NCI-H510A (cell line): Measurements from ENCODE around the gene TMEM108.

Source experiments
- DNase-seq: peaks from one replicate; lab custom pipeline; 2025; lab: John Stamatoyannopoulos, UW

TMEM108 gene

DNA sequence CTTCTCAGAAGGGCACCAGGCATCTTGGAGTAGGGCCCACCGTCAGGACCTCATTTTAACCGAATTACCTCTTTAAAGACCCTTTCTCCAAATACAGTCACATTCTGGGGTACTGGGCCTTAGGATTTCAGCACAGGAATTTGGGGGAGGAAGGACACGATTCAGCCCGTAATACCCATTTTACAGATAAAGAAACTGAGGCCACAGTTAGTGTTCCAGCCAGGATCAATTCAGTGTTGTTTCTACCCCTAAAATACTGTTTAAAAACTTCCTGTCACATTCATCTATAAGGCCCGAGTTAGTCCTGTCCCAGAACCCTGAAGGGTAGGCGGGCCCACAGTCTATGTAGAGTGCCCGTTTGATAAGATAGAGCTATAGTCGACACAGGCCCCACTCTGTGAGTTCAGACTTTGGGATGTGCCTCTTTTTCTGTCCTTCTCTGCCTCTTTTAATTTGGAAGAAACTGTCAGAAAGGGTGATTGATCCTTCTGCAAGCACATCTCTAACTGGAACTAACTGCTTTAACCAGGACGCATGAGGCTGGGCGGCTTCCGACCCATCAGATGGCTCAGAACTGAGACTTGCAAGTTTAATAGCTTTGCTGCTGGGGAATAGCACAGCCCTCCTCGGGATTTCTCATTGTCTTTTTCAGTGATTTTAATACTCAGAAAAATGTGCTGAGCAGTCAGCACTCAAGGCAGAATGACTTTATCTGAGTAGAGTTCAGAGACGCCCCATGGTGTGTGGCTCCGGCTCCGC is 381.1 kb downstream of the TMEM108 start:
- DNase-seq, result no peak

DNA sequence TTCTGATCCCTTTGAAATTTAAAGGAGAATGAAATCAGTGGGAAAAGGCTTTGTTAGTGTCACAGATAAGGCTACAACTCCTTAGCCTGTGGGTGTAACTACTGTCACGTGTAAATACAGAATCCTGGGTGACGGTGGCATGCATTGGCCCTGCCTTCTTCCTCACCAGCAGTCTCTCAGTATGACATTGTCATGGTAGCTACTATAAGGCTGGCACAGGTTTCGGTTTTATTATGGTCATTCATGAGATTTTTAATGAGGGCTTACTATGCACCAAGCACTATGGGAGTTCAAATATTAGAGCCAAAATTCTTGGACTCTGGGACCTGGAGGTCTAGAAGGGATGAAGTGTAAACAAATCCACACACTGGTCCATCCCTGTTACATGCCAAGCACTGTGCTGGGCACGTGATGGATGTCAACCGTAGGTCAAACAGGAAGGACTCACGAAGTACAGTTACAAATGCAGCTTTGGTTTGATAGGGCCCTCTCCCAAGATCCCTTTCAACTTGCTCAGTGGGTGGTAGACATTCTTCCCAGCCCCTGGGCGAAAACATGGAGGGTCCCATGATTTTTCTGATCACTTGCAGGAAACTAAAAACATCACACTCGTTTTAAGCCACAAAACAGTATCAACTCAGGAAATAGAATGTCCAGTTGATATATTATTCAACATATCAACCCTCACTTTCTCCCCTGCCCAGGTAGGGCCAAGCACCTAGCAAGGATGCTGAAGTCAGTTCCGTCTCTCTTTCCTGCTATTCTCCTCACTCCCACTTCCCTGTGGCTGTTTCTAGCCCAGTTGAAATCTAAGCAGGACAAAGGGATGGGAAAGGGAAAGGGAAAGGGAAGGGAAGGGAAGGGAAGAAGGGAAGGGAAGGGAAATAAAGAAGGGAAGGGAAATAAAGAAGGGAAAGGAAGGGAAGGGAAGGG is 387.0 kb downstream of the TMEM108 start:
- no peak for DNase-seq

- DNase-seq, result no peak
Observed at GRCh38 chr3:133425898-133426297, 387.7 kb downstream of the TMEM108 start.

DNA sequence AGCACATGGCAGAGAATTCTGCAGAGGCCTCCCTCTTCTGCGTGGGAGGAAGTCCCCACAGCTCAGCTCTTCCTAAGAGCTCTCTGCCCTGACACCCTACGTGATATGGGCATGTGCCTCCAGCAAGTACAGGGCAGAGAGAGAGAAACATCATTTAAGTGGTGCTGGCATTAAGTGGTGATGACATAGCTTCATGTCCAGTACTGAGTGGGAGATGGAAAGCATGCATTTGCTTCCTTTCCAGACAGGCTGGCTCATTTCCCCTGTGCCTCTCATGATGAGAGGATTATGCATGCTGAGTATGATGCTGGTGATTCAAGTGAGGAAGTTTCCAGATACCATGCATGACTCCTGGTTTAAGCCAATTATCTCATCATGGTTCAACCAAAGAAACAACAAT is 388.5 kb downstream of the TMEM108 start:
- DNase-seq, result no peak

GRCh38 chr3:133428552-133428951 is 390.4 kb downstream of the TMEM108 start:
- no peak for DNase-seq

DNA sequence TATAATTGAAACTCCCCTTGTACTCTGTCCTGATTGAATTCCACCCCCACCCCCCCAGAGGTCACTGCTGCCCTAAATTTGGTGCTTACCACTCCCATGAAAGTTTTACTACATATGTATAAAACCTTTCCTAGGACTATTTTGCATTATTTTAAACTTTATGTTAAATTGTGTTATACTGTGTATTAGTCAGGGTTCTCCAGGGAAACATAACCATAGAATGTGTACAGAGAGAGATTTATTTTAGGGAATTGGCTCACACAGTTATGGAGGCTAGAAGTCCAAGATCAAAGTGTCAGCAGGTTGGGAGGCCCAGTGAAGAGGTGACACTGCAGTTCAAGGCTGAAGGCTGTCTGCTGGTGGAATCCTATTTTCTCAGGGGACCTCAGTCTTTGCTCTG is 390.9 kb downstream of the TMEM108 start:
- no peak for DNase-seq

DNA sequence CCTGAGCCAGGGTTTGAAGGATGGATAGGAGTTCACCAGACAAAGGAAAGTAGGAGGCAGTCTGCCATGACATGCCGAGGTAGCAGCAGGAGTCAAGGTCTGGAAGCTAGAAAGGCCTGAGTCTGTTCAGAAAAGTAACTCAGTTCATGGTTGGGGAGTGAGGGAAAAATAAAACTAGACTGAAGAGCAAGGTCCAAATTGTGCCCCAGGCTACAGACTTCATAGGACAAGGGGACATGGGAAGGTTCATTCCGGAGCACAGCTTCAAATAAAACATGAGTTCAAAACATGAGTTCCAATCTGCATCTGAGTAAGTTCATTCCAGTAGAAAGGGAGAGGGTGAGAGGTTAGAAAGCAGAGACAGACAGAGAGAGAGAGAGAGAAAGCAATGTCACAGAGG is 401.4 kb downstream of the TMEM108 start:
- DNase-seq, result no peak

DNA sequence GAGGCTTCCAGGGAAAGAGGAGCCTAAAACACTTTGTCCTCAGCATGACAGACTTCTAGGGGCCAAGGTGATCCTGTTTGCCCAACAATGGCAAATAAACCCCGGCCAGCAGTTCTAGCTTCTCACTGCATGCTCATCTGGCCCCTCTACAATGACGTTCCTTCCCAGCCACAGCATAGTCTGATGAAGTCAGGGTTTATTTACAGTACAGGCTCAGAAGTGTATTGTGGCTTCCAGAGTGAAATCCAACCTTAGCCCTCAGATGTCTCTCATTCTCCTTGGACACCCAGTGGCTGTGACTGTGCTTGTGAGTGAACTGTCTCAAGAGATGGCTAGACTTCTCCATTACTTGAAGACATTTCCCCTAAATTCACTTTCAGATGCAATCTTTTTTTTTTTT is 402.5 kb downstream of the TMEM108 start:
- no peak for DNase-seq

DNA sequence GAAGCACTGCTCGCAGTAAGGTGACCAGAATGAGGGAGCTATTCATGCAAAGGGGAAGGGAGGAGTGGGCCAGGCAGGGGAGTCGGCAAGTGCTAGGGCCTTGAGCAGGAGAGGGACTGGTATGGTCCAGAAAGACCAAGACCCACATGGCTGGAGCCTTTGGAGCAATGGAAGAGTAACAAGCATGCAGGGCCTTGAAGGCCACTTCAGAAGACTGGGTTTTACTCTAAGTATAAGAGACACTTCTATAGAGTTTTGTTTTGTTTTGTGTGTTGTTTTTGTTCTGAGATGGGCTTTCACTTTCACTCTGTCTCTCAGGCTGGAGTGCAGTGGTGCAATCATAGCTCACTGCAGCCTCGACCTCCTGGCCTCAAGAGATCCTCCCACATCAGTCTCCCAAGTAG is 403.7 kb downstream of the TMEM108 start:
- no peak for DNase-seq

GRCh38 chr3:133442518-133442917 is 404.3 kb downstream of the TMEM108 start:
- DNase-seq, result no peak

- DNase-seq, result no peak
Observed at GRCh38 chr3:133443649-133444422, 405.6 kb downstream of the TMEM108 start.

- DNase-seq, result no peak
Observed at GRCh38 chr3:133444423-133444774, 406.2 kb downstream of the TMEM108 start.

DNA sequence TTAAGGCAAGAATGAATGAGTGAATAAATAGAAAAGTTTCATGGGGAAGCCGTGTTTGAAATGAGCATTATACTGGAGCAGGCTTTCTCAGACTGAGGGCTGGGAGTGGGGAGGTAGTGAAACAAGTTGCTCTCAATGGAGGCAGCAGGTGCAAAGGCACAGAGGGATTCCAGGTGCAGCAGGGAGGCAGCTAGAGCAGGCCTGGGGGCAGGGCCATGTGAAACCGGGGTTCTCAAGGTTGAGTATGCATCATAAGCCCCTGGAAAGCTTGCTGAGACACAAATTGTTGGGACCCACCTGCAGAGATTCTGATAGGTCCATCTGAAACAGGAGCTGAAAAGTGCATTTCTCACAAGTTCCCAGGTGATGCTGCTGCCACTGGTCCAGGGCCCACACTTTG is 406.9 kb downstream of the TMEM108 start:
- no peak for DNase-seq
